LNCaP clone FGC (cell line): ENCODE measurements around the gene CAMP.
"Not testable (repeated sequence)": the region's sequence is repeated elsewhere in the genome, so short reads cannot be mapped to it uniquely, and the experiment has no call there.

Experiments
- DNase-seq: peaks from one replicate; pipeline ENCODE4 v3.0.0-alpha.2; 2011; ENCODE audit warnings: low read depth
- H3K4me3 ChIP-seq: 2 replicates; pipeline ENCODE4 v1.5.1; 2011; ENCODE audit warnings: mild to moderate bottlenecking, low read depth, low read length, control low read depth
- TF ChIP-seq, protein P1 (sequence below): IDR thresholded peaks from 2 replicates; pipeline ENCODE4 v1.5.1; 2012; ENCODE audit warnings: mild to moderate bottlenecking; ENCODE audit not compliant: control insufficient read depth, insufficient read depth; ENCODE audit errors: extremely low read depth

The CAMP gene

DNA sequence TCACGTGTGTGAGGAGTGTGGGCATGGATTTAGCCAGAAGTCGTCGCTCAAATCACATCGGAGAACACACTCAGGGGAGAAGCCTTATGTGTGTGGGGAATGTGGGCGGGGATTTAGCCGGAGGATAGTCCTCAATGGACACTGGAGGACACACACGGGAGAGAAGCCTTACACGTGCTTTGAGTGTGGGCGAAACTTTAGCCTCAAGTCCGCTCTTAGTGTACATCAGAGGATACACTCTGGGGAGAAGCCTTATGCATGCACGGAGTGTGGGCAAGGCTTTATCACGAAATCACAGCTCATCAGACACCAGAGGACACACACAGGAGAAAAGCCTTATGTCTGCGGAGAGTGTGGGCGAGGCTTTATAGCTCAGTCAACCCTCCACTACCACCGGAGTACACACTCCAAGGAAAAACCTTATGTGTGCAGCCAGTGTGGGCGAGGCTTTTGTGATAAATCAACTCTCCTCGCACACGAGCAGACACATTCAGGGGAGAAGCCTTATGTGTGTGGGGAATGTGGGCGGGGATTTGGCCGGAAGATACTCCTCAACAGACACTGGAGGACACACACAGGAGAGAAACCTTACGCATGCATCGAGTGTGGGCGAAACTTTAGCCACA is 45.8 kb downstream of the CAMP start:
- TF ChIP-seq, protein P1, sequence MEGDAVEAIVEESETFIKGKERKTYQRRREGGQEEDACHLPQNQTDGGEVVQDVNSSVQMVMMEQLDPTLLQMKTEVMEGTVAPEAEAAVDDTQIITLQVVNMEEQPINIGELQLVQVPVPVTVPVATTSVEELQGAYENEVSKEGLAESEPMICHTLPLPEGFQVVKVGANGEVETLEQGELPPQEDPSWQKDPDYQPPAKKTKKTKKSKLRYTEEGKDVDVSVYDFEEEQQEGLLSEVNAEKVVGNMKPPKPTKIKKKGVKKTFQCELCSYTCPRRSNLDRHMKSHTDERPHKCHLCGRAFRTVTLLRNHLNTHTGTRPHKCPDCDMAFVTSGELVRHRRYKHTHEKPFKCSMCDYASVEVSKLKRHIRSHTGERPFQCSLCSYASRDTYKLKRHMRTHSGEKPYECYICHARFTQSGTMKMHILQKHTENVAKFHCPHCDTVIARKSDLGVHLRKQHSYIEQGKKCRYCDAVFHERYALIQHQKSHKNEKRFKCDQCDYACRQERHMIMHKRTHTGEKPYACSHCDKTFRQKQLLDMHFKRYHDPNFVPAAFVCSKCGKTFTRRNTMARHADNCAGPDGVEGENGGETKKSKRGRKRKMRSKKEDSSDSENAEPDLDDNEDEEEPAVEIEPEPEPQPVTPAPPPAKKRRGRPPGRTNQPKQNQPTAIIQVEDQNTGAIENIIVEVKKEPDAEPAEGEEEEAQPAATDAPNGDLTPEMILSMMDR = no peak
- DNase-seq = no peak
- no peak overlapping the region for H3K4me3 ChIP-seq

DNA sequence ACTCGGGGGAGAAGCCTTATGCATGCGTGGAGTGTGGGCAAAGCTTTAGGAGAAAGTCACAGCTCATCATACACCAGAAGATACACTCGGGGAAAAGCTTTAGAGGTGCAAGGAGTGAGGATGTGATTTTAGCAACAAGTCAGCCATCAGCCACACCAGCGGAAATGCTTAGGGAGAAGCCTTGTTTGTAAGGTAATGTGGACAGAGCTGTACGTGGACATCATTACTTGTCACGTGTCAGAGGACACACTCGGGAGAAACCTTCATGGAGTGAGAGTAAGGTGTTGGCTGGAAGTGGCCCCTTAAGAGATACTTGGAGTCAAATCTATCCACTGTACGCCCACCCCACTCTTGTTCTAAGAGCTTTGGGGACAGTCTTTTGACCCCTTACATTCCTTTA is 46.3 kb downstream of the CAMP start:
- H3K4me3 ChIP-seq = no peak overlapping the region
- no peak for DNase-seq
- TF ChIP-seq, protein P1 = no peak

DNA sequence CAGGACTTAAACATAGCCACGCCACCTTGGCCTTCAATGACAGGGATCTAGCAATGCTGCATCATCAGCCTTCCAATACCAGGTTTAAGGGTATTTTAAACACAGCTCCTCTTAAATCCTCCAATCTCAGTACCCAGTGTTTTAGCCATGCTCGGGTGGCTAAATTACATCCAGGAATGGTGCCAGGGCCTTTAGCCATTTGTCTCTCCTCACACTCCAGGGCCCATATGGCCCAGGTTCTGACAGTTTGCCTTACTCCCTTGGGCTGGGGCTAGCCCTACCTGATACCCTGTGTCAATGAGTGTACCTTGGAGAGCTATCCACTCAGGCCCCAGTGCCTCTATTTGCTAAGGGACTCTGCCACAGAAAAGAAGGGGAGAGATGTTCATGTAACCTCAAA is 47.0 kb downstream of the CAMP start:
- no peak for DNase-seq
- TF ChIP-seq, protein P1 = no peak
- H3K4me3 ChIP-seq = no peak overlapping the region

DNA sequence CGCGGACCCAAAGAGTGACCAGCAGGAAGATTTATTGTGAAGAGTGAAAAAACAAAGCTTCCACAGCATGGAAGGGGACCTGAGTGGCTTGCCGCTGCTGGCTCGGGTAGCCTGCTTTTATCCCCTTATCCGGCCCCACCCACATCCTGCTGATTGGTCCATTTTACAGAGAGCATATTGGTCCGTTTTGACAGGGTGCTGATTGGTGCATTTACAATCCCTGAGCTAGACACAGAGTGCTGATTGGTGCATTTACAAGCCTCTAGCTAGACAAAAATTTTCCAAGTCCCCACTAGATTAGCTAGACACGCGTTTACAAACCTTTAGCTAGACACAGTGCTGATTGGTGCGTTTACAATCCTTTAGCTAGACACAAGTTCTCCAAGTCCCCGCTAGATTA is 47.9 kb downstream of the CAMP start:
- not testable (repeated sequence) for H3K4me3 ChIP-seq, DNase-seq

DNA sequence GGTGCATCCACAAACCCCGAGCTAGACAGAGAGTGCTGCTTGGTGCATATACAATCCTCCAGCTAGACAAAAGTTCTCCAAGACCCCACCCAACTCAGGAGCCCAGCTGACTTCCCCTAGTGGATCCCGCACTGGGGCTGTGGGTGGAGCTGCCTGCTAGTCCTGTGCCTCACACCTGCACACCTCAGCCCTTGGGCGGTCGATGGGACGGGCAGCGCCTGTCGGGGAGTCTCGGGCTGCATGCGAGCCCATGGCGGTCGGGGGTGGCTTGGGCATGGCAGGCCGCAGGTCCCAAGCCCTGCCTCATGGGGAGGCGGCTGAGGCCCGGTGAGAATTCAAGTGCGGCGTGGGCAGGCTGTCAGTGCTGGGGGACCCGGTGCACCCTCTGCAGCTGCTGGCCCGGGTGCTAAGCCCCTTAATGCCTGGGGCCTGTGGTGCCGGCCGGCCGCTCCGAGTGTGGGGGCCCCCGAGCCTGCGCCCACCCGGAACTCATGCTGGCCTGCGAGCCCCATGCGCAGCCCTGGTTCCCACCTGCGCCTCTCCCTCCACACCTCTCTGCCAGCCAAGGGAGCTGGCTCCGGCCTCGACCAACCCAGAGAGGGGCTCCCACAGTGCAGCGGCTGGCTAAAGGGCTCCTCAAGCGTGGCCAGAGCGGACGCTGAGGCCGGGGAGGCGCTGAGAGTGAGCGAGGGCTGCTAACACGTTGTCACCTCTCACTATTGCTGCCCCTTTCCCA is 48.6 kb downstream of the CAMP start:
- TF ChIP-seq, protein P1 = no peak
- no peak for DNase-seq
- H3K4me3 ChIP-seq = no peak overlapping the region

DNA sequence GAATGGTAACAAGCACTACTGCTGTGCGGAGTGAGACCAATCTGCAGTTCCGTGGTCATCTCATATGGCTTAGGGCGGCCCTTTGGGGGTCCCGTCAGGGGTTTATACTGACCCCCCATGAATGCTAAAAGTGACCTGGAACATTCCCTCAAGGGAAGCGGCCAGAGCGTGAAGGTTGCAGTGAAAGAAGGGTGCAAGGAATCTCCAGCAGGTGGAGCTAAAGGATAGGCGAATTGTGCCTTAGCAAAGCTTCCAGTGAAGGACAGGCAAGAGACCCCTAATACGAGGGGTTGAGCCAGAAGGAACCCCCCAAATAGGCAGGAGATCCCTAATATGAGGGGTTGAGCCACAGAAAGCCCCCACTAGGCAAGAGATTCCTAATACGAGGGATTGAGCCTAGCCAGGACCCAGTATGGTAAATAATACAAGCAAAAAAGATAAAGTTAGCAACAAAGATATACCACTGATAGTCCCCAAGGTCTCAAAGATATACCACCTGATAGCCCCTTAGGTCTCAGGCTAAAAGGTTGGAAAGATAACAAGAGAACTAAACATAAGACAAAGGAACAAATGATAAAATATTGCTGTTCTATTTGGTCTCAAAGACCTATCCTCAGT is 50.4 kb downstream of the CAMP start:
- DNase-seq = peak; percentile 17
- TF ChIP-seq, protein P1 = peak; percentile 89
- H3K4me3 ChIP-seq = no peak overlapping the region

DNA sequence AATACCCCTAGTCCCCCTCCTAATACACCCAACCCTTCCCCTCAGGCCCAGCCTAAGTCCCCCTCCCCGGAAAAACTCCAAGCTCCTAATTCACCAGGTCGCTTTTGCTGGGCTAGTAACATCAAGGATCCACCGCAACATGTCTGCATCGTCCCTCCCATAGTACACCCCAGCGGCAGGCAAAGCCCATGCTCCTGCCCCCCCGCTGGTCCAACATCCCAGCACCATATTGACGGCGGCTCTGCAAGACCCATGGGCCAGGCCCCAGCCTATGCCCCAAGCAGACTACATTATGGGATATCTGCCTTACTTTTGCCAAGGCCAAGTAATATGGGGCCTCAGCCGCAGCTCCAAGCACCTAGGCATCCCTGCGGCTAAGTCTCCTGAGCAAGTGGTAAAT is 51.2 kb downstream of the CAMP start:
- TF ChIP-seq, protein P1 = no peak
- no peak for DNase-seq

More for the DNA sequence above, 51.2 kb downstream of the CAMP start:
- no peak overlapping the region for H3K4me3 ChIP-seq
